DMS79 treated with DMSO at 0.1 percent for 48 hours (cell line): Measurements from ENCODE around the gene RAB3IP.
"Not testable (repeated sequence)": the region's sequence is repeated elsewhere in the genome, so short reads cannot be mapped to it uniquely, and the experiment has no call there.

ENCODE experiments used
- DNase-seq: peaks from one replicate; lab custom pipeline; 2025; lab: John Stamatoyannopoulos, UW

RAB3IP gene

DNA sequence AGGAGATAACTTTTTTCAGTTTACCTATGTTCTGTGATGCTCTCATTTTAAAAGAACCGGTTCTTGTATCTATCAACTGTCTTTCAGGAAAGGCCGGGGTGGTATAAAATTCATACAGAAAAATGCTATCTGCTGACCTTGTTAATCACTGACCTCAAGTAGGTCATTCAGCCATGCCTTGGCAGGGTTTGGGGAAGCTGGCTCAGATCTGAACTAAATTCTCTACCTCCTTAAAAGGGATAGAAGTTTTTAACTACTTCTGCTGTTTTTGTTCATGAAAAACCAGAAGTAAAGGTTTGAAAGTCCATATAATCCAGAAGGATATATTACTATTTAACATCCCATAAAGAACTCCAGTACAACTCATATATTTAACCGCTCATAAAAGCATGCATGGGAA is 96.4 kb downstream of the RAB3IP start:
- DNase-seq = no peak

DNA sequence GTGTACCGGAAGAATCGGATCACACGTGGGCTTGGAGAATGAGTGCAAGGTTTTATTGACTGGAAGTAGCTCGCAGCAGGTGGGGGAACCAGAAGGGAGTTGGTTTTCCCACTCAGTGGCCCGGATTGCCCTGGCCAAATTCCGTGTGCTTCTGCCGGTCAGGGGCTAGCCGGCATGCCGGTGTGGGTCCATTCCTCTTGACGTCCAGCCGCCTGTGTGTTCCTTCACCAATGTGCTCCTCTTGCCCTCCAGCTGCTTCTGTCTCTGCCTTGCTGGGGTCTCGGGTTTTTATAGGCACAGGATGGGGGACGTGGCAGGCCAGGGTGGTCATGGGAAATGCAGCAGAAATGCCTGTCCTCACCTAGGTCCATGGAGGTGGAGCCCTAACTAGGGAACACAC is 97.4 kb downstream of the RAB3IP start:
- DNase-seq = no peak

DNA sequence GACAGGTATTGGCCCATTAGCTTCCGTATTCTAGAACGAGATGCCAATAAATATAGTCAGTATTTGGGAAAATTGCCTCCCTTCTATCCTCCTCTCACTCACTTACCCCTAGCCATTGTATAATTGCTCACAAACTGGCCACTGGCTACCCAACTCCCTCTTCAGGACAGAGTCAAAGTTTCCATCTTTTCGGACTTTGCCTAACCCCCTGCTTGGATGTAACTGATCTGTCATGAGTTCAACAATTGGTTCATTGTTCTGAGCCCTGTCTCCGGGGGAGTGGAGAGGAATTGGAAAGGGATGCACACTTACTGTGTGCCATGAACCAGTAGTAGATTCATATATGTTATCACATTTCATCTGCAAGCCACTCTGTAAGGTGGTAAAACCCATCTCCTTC is 98.5 kb downstream of the RAB3IP start:
- DNase-seq = no peak

DNA sequence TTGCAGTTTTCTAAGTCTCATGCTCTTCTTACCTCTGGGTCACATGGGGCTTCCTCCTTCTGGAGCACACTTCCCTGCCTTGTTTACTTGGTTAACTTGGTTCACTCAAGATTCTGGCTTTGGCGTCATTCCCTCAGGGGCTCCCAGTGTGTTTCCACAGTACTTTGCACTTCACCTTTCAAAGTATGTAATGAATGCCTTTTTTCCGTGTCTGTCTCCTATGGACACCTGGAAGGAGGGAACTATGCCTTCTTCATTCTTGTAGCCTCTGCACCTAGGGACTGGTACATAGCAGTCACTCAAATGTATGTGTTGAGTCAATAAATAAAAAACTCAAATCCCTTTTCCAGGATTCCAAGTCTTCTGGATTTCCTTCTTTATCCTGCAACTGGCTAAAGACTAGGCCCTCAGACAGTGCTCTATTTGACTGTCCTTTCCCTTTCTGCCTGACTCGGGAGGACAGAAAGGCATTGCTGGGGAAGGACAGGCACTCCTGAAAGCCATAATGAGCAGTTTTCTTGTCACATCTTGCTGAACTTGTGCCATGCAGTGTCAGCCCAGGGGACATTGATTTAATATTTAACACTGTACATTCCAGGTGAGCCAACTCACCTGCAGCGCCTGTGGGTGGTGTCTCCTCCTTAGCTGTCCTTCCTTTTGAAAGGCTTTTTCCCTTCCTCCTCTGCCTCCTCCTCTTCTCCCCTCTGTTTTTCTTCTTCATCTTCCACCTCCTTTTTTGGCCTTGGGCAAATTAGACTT is 99.2 kb downstream of the RAB3IP start:
- no peak for DNase-seq

DNA sequence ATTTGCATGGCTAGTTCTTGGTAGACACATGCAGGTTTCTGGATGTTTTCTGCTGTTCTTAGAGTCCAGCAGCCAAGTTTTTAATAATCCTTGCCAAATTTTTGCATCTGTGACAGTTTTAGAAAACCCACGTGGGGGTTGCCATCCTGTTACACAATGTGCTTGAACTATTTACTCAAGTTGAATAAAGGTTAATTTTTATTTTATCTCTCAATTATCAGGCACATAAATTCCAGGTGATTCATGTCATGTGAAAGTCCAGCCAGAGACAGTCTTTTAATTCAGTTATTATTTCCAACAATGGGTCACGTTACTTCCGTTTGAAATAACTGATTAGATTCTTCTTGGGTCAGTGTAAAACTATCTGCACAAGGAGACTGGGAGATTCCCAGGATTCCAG is 102.1 kb downstream of the RAB3IP start:
- DNase-seq = no peak

DNA sequence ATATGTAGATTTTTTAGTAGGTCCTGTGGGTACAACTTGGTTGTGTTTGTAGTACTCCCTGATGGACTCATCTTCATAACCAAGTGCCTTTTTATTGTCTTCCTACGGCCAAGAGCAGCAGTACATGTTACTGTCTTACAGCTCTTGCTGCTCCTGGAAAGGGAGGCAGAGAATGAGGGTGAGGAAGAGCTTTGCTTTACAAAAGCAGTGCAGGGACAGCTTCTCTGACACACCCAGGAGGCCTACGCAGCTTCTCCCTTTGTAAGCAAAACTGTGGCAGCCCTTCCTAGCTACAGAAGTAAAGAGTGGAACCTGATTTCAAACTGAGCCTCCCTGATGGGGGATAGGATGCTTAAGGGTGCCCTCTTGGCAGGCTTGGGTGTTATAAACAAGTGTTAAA is 104.9 kb downstream of the RAB3IP start:
- DNase-seq = no peak

DNA sequence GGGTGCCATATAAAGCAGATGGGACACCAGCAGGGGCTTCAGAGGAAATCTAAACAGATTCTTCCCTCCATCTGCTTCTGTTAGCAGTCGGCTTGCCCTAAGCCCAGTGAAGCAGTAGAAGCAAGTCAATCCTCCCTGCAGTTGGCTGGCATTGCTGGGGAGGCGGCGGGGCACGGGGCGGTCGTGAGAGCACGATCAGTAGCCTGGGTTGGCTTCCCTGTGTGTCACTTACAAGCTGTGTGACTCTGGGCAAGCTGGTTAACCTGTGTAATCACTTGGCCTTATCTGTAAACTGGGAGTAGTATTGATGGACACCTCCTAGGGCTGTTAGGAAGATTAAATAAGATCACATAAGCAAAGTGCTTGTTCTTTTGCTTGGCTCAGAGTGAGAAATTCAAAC is 105.8 kb downstream of the RAB3IP start:
- DNase-seq = no peak

DNA sequence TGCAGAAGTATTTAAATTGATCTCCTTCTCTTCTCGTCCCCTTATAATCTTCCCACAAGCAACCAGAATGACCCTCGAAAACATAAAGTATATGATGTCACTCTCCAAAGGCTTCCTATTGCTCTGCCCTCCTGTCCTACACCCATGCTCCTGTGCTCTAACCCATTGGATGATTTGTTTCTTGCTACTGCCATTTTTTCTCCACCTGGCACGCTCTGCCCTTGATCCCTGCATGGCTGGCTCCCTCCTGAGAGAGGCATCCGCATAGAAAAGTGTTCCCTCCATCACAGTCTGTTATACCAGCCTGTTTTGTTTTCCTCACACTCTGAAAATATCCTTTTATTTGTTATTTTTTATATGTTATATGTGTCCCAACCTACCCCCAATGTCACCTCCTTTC is 106.2 kb downstream of the RAB3IP start:
- no peak for DNase-seq

DNA sequence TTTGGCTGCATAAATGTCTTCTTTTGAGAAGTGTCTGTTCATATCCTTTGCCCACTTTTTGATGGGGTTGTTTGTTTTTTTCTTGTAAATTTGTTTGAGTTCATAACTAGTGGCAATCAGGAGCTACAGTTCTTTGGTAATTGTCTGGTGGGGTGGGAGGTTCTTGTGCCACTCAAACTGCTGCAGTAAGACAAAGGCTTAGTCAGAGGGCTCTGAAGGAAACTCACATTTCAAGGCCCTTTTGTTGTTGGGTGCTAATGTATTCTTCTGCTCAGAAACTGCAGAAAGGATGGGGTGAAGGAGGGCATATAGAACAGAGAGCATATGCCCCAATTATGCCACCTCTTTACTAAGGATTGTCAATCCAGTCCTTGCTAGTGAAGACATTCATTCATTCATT is 108.3 kb downstream of the RAB3IP start:
- no peak for DNase-seq

DNA sequence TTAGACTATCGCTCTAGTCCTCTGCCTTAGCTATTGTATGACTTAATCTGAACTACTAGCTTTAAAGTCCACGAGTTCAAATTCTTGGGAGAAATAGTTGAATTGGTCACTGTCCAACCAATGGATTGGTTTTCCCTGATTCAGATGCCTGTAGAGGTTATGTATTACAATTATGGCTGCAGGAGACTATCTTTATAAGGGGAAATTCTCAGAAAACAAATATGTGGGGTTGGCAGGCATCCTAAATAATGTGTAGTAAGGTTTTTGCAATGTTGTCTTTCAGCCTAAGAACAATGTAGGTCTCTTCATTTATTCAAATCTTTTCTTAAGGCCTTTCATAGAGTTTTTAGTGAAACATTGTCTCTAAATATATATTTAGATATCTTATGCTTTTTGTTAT is 113.3 kb downstream of the RAB3IP start:
- no peak for DNase-seq

DNA sequence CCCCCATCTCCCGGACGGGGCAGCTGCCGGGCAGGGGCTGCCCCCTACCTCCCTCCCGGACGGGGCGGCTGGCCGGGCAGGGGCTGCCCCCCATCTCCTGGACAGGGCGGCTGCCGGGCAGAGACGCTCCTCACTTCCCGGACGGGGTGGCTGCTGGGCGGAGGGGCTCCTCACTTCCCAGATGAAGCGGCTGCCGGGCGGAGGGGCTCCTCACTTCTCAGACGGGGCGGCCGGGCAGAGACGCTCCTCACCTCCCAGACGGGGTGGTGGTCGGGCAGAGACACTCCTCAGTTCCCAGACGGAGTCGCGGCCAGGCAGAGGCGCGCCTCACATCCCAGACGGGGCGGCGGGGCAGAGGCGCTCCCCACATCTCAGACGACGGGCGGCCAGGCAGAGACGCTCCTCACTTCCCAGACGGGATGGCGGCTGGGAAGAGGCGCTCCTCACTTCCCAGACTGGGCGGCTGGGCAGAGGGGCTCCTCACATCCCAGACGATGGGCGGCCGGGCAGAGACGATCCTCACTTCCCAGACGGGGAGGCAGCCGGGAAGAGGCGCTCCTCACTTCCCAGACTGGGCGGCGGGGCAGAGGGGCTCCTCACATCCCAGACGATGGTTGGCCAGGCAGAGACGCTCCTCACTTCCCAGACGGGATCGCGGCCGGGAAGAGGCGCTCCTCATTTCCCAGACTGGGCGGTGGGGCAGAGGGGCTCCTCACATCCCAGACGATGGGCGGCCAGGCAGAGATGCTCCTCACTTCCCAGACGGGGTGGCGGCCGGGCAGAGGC is 114.7 kb downstream of the RAB3IP start:
- DNase-seq = not testable (repeated sequence)

DNA sequence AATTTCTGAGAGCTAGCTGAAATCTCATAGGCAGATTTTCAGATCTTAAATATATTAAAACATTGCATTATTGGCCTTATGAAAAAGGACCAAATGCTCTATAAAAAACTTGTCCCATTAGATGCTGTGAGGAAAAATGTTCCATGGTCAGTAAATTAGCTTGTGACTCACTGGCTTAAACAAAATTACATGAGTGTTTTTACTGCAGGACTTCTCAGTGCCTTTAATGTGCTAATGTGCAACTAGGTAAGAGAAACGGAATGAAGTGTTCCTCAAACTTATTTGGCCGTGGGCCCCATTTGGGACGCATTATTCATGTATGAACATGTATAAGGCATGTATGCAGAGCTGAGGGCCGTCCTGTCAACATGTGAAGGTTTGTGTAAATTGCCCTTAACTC is 128.0 kb downstream of the RAB3IP start:
- DNase-seq = no peak

DNA sequence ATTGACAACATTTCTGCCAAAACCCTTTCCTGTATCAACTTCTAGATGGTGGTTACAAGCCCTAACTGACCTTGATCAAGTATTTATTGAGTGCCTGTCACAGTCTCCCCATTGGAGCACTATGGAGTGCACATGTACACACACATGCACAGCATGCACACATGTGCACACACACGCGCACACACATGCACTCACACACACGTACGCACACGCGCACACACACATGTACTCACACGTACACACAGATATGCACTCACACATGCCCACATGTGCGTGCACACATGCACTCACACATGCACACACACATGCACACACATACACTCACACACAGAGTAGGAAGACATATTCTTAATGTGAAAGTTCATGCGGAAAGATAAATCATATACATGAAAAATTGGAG is 130.0 kb downstream of the RAB3IP start:
- no peak for DNase-seq

DNA sequence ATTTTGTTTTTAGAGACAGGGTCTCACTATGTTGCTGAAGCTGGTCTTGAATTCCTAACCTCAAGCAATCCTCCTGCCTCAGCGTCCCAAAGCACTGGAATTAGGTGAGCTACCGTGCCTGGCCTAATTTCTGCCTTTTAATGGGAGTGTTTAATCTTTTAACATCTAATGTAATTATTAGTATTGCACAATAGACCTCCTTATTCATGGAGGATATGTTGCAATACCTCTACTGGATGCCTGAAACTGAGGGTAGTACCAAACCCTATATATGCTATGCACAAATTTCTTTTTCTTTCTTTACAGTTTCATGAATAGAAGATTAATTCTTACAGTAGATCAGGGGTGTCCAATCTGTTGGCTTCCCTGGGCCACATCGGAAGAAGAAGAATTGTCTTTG is 134.1 kb downstream of the RAB3IP start:
- no peak for DNase-seq
